ENCODE measurements around the gene SCTR.

Gene SCTR

GRCh38 chr2:119541476-119541875, 17.2 kb upstream of the SCTR start:
- Mint-ChIP-seq H3K9me3 (no peaks in the 10 kb centered on the region), H3K4me3 (no peak overlapping the region), H3K27ac (no peak overlapping the region), H3K4me1 (peaks cover 7% of the 10 kb centered on the region), H3K27me3 (peaks cover 55% of the 10 kb centered on the region), H3K36me3 (no peaks in the 10 kb centered on the region)
- CTCF ChIA-PET = interaction anchor here (0.7 kb wide), 1 partner anchor 38 kb away, joined by 3 read pairs; no protein-coding TSS in a partner anchor
- no peak for DNase-seq

- DNase-seq = no peak
- H3K4me1 Mint-ChIP-seq = no peaks in the 10 kb centered on the region
- peaks cover 24% of the 10 kb centered on the region for H3K27me3 Mint-ChIP-seq
- H3K9me3 Mint-ChIP-seq = peaks cover 10% of the 10 kb centered on the region
- no peak overlapping the region for H3K4me3 Mint-ChIP-seq
- CTCF ChIA-PET = interaction anchor here (0.6 kb wide), 1 partner anchor 1508 kb away, joined by 3 read pairs; no protein-coding TSS in a partner anchor
- no peaks in the 10 kb centered on the region for H3K36me3 Mint-ChIP-seq
- H3K27ac Mint-ChIP-seq = no peak overlapping the region
Measured at GRCh38 chr2:119537792-119538191, 13.5 kb upstream of the SCTR start.

GRCh38 chr2:119536707-119537106, 12.4 kb upstream of the SCTR start:
- H3K36me3 Mint-ChIP-seq = no peaks in the 10 kb centered on the region
- H3K27me3 Mint-ChIP-seq = peaks cover 14% of the 10 kb centered on the region
- DNase-seq = no peak
- no peak overlapping the region for H3K27ac Mint-ChIP-seq
- CTCF ChIA-PET = no interaction called here
- H3K9me3 Mint-ChIP-seq = peaks cover 12% of the 10 kb centered on the region
- H3K4me3 Mint-ChIP-seq = no peak overlapping the region
- H3K4me1 Mint-ChIP-seq = no peaks in the 10 kb centered on the region

- Mint-ChIP-seq H3K9me3 (peaks cover 12% of the 10 kb centered on the region), H3K4me1 (no peaks in the 10 kb centered on the region), H3K27me3 (peaks cover 11% of the 10 kb centered on the region), H3K4me3 (no peak overlapping the region), H3K27ac (no peak overlapping the region), H3K36me3 (no peaks in the 10 kb centered on the region)
- CTCF ChIA-PET = no interaction called here
- no peak for DNase-seq
Measured at GRCh38 chr2:119536211-119536610, 11.9 kb upstream of the SCTR start.

GRCh38 chr2:119533560-119533959, 9.3 kb upstream of the SCTR start:
- CTCF ChIA-PET = no interaction called here
- no peak for DNase-seq
- H3K4me1 Mint-ChIP-seq = no peaks in the 10 kb centered on the region
- no peaks in the 10 kb centered on the region for H3K36me3 Mint-ChIP-seq
- peaks cover 12% of the 10 kb centered on the region for H3K9me3 Mint-ChIP-seq
- H3K4me3 Mint-ChIP-seq = no peak overlapping the region
- H3K27ac Mint-ChIP-seq = no peak overlapping the region
- peaks cover 6% of the 10 kb centered on the region for H3K27me3 Mint-ChIP-seq

GRCh38 chr2:119531292-119531691, 7.0 kb upstream of the SCTR start:
- CTCF ChIA-PET = no interaction called here
- Mint-ChIP-seq H3K27ac (no peak overlapping the region), H3K4me1 (no peaks in the 10 kb centered on the region), H3K9me3 (peaks cover 12% of the 10 kb centered on the region), H3K27me3 (peaks cover 12% of the 10 kb centered on the region), H3K4me3 (no peak overlapping the region), H3K36me3 (no peaks in the 10 kb centered on the region)
- no peak for DNase-seq

- CTCF ChIA-PET = no interaction called here
- H3K9me3 Mint-ChIP-seq = peaks cover 2% of the 10 kb centered on the region
- no peak for DNase-seq
- H3K36me3 Mint-ChIP-seq = no peaks in the 10 kb centered on the region
- peaks cover 34% of the 10 kb centered on the region for H3K27me3 Mint-ChIP-seq
- H3K4me1 Mint-ChIP-seq = no peaks in the 10 kb centered on the region
- no peak overlapping the region for H3K4me3 Mint-ChIP-seq
- H3K27ac Mint-ChIP-seq = no peak overlapping the region
Measured at GRCh38 chr2:119527999-119528398, 3.7 kb upstream of the SCTR start.

- no peaks in the 10 kb centered on the region for H3K36me3 Mint-ChIP-seq
- no peak overlapping the region for H3K4me3 Mint-ChIP-seq
- peaks cover 48% of the 10 kb centered on the region for H3K27me3 Mint-ChIP-seq
- DNase-seq = no peak
- H3K27ac Mint-ChIP-seq = no peak overlapping the region
- H3K4me1 Mint-ChIP-seq = no peaks in the 10 kb centered on the region
- CTCF ChIA-PET = no interaction called here
- no peaks in the 10 kb centered on the region for H3K9me3 Mint-ChIP-seq
Measured at GRCh38 chr2:119525614-119526013, 1.3 kb upstream of the SCTR start.

GRCh38 chr2:119523383-119523951, 816 bp downstream of the SCTR start:
- Mint-ChIP-seq H3K36me3 (no peaks in the 10 kb centered on the region), H3K27me3 (peaks cover 52% of the 10 kb centered on the region), H3K4me1 (no peaks in the 10 kb centered on the region), H3K4me3 (no peak overlapping the region), H3K27ac (no peak overlapping the region), H3K9me3 (no peaks in the 10 kb centered on the region)
- DNase-seq = no peak
- CTCF ChIA-PET = no interaction called here

- Mint-ChIP-seq H3K27ac (no peak overlapping the region), H3K4me3 (no peak overlapping the region), H3K4me1 (no peaks in the 10 kb centered on the region), H3K36me3 (no peaks in the 10 kb centered on the region), H3K27me3 (peaks cover 53% of the 10 kb centered on the region), H3K9me3 (no peaks in the 10 kb centered on the region)
- DNase-seq = no peak
- CTCF ChIA-PET = no interaction called here
Measured at GRCh38 chr2:119522671-119523070, 1.6 kb downstream of the SCTR start.

- Mint-ChIP-seq H3K4me3 (no peak overlapping the region), H3K4me1 (no peaks in the 10 kb centered on the region), H3K27me3 (peaks cover 47% of the 10 kb centered on the region), H3K27ac (no peak overlapping the region), H3K9me3 (no peaks in the 10 kb centered on the region), H3K36me3 (no peaks in the 10 kb centered on the region)
- CTCF ChIA-PET = no interaction called here
- DNase-seq = no peak
Measured at GRCh38 chr2:119521433-119522050, 2.7 kb downstream of the SCTR start.

GRCh38 chr2:119520696-119521432, 3.4 kb downstream of the SCTR start:
- peaks cover 45% of the 10 kb centered on the region for H3K27me3 Mint-ChIP-seq
- no peak overlapping the region for H3K4me3 Mint-ChIP-seq
- H3K27ac Mint-ChIP-seq = no peak overlapping the region
- H3K9me3 Mint-ChIP-seq = no peaks in the 10 kb centered on the region
- CTCF ChIA-PET = no interaction called here
- no peak for DNase-seq
- no peaks in the 10 kb centered on the region for H3K4me1 Mint-ChIP-seq
- H3K36me3 Mint-ChIP-seq = no peaks in the 10 kb centered on the region

- Mint-ChIP-seq H3K27ac (no peak overlapping the region), H3K27me3 (peaks cover 38% of the 10 kb centered on the region), H3K4me1 (no peaks in the 10 kb centered on the region), H3K4me3 (no peak overlapping the region), H3K9me3 (no peaks in the 10 kb centered on the region), H3K36me3 (no peaks in the 10 kb centered on the region)
- DNase-seq = no peak
- CTCF ChIA-PET = interaction anchor here (0.7 kb wide), 1 partner anchor 17 kb away, joined by 3 read pairs; no protein-coding TSS in a partner anchor
Measured at GRCh38 chr2:119519057-119519408, 5.2 kb downstream of the SCTR start.

- Mint-ChIP-seq H3K9me3 (no peaks in the 10 kb centered on the region), H3K27me3 (peaks cover 34% of the 10 kb centered on the region), H3K4me3 (no peak overlapping the region), H3K36me3 (no peaks in the 10 kb centered on the region), H3K27ac (no peak overlapping the region), H3K4me1 (no peaks in the 10 kb centered on the region)
- no peak for DNase-seq
- CTCF ChIA-PET = interaction anchor here (0.7 to 0.9 kb wide), 2 partner anchors 13 to 17 kb away, joined by 3 to 4 read pairs; no protein-coding TSS in a partner anchor
Measured at GRCh38 chr2:119518401-119519056, 5.8 kb downstream of the SCTR start.
